Subcutaneous adipose tissue (tissue), 4 donors: ENCODE measurements around the gene SLN. TPM values are rescaled to one million over a fixed set of nuclear protein-coding genes. Genes with fewer than 3 reads are reported as not detected.

Experiments used
- total RNA-seq, 4 donors: library from RNA; depleted of rRNA; stranded (reverse); fragments of >200 nt; gene quantifications; one replicate each; pipeline ENCODE4 v1.1.0, GENCODE V29; 2016
- TF ChIP-seq, protein P1 (sequence below): fragments of 450-650 bp; IDR thresholded peaks from one replicate; pipeline ENCODE4 v1.5.1; 2016; ENCODE audit warnings: low read depth, mild to moderate bottlenecking, control low read depth, antibody characterized with exemption, moderate library complexity

Gene SLN
- total RNA-seq, 4 donors from 2014 or later = not detected

DNA sequence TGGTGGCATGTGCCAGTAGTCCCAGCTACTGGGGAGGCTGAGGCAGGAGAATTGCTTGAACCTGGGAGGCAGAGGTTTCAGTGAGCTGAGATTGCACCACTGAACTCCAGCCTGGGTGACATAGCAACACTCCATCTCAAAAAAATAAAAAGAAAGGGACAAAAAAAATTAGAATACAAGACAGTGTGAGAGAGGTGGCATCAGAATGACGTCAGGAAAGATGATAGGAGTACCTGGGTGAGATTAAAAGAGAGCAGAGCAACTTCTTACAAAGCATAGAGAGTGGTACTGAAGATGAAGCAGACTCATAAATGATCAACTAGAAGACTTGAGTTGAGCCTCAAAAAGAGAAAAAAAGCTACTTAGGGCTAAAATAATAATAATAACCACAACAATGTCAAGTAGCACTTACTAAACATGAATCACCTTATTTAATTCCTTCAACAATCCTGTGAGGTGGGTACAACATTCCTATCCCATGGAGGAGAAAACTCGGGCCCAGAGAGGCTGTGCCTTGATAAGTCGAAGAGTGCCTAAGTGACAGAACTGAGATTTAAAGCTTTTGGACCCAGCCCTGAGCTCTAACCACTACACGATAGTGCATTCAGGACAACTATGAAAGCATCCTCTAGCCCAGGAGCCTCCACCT lies 5.2 kb upstream of the SLN start:
- TF ChIP-seq, protein P1, sequence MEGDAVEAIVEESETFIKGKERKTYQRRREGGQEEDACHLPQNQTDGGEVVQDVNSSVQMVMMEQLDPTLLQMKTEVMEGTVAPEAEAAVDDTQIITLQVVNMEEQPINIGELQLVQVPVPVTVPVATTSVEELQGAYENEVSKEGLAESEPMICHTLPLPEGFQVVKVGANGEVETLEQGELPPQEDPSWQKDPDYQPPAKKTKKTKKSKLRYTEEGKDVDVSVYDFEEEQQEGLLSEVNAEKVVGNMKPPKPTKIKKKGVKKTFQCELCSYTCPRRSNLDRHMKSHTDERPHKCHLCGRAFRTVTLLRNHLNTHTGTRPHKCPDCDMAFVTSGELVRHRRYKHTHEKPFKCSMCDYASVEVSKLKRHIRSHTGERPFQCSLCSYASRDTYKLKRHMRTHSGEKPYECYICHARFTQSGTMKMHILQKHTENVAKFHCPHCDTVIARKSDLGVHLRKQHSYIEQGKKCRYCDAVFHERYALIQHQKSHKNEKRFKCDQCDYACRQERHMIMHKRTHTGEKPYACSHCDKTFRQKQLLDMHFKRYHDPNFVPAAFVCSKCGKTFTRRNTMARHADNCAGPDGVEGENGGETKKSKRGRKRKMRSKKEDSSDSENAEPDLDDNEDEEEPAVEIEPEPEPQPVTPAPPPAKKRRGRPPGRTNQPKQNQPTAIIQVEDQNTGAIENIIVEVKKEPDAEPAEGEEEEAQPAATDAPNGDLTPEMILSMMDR = no peak

DNA sequence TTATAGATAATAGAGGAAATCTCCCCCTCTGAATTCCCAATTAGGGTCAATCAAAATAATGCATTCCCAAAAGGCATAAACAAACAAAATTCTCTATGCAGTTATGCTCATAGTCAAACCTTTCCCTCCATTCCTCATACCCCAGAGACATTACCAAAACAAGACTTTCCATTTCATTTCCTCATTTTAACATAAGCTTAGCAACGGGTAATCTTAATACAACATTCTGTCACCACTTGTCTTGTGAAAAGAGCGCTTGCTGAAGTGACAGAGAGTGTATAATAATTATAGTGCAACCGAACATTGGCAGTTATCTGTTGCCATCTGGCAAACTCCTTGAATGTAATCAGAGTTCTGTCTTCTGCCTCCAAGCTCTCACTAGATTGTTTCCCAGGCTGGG lies 1.2 kb upstream of the SLN start:
- TF ChIP-seq, protein P1 = no peak

DNA sequence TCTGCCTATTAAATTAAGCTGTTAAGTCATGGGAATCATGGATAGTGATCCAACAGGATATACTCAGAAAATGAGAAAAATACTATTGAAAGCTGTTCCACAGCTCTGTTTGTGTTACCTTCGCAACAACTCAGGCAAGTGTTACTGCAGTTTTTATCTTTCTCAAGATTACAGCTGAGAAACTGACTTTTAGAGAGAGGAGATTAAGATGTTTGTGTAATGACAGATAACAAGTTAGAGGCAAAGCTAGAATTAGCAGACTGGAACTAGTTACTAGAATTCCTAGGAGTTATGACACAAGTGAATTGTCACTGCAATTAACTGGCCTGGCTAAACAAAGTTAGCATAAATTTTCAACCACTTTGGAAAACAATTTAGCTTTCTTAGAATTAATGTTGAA lies 1.6 kb downstream of the SLN start:
- TF ChIP-seq, protein P1 = no peak

DNA sequence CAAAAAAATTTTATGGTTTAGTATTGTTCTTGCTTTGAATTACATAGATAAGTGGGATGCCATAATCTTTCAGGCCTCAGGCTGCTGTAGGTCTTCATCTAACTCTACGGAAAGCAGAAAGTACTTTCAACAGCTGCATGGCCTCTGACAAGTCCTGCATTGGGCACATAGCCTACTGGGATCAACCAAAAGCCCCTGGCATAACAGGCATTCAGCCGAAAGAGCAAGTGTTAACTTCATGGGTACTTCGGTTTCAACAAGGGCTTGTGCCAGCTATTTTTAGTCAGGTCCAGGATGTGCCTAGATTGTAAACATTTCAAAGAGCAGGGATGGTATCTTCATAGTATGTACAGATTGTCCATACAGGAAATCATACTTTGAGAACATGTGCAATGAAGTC lies 3.1 kb downstream of the SLN start:
- TF ChIP-seq, protein P1 = no peak

DNA sequence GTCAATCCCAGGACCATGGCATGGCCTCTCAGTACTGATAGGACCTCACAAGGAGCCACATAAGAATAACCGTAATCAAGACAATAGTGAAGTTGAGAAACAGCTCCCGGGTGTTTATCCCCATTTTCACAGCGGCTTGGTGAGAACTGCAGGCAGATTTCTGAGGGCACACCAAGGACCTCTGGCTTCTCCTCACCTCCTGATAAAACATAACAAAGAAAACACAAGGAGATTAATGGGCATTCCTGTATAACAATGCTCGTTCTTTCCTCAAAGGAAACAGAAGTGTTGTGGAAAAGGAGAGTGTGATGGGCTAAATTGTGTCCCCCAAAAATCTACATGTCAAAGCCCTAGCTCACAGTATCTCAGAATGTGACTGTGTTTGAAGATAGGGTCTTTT lies 4.0 kb downstream of the SLN start:
- TF ChIP-seq, protein P1 = no peak

DNA sequence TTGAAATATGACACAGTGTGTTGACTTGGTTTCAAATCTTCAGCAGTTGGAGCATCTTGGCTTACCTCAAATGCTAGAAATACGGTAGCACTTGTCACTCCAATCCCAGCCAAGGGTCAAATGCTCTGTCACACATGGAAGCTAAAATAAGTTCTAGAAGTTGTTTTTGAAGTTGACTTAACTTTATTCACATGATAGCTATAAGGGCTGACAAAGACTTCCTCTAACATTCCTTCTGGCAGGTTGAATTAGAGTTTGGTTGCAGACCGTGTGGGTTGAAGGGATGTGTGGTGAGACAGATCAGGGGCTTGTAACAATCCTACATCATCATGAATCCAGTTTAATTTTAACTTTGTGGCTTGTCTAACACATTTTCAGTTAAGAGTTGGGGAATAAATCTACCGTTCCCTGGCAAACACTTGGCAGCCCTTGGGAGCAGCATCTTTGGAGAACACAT lies 4.6 kb downstream of the SLN start:
- TF ChIP-seq, protein P1 = no peak

DNA sequence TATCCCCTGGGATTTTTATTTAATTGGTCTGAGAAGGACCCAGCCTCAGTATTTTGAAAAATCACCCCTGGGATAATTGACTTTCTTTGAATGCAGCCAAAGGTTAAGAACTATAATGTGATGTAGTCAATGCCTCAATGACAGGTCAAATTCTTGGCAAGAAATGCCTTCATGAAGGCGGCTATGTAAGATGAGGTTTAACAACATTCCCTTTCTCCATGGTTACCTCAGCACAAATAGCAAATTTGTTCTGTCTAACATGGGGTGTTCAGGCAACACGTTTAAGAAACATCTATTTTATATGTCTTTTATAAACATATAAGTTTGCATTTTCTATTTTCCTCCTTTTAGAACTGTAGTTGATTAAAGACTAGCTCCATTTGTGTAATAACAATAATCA lies 5.3 kb downstream of the SLN start:
- TF ChIP-seq, protein P1 = no peak
